Right ventricle myocardium superior (tissue), 1 donor: ENCODE data around the gene KXD1. TPM values are rescaled to one million over a fixed set of nuclear protein-coding genes. Genes with fewer than 3 reads are reported as not detected.
"Not testable (repeated sequence)": the region's sequence is repeated elsewhere in the genome, so short reads cannot be mapped to it uniquely, and the experiment has no call there.

Source experiments
- ATAC-seq: fragments of 200-7000 bp; cut with Tn5 transposase; one replicate; pipeline ENCODE4 v1.9.1; 2020; ENCODE audit warnings: mild to moderate bottlenecking; ENCODE audit not compliant: poor library complexity
- DNase-seq: peaks from one replicate; pipeline ENCODE4 v3.0.0-alpha.2; 2020
- intact Hi-C: fragments of 100-400 bp; cut with DNase I; formaldehyde crosslinking; loops from one replicate; pipeline ENCODE4 v1.11.2; 2022
- total RNA-seq: library from RNA; stranded (reverse); fragmentation: NEBNext Ultra II Directional; extraction: Animal tissue kit (Norgen Biotek cat#: 25700); gene quantifications from one replicate; pipeline ENCODE4 v1.2.1, GENCODE V29; 2021
- donor health status: DM: no; HTN: yes; CAD: no; lungs with severe emphysema.

The KXD1 gene
- total RNA-seq, 1 donor from 2014 or later: 44.4 TPM

DNA sequence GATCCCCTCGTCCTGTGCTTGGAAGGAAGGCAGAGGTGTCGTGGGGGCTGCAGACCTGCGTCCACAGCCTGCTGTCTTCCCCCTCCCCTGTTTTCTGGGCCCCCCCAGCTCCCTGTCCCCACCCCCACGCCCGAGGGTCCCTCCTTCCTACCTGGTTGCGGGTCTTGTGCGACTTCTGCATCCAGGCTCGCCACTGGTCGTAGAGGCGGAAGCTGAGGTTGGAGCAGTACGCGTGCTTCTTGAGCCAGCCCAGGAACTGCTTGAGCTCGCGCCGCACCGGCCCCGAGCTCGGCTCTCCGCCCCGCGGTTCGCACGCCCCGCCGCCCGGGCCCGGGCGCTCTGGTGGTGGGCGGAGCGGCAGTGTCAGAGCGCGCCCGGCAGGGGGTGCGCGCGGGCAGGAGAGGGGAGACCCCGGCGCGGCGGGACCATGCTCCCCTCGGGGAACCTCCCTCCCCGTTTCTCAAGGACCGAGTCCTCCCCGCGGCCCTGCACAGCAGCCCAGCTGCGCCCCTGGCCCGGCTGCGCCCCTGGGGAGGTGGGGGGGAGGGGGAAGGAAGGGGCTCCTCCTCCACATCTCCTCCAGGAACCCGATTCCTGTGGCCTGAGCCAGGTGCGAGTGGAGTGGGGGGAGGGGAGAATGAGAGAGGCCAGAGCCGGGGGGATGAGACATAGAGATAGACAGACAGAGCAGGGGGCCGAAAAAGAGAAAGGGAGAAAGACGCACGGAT, 36.6 kb downstream of the KXD1 start:
- DNase-seq (peak; percentile 82), ATAC-seq (peak; percentile 75)
- intact Hi-C loops: no loop called here

DNA sequence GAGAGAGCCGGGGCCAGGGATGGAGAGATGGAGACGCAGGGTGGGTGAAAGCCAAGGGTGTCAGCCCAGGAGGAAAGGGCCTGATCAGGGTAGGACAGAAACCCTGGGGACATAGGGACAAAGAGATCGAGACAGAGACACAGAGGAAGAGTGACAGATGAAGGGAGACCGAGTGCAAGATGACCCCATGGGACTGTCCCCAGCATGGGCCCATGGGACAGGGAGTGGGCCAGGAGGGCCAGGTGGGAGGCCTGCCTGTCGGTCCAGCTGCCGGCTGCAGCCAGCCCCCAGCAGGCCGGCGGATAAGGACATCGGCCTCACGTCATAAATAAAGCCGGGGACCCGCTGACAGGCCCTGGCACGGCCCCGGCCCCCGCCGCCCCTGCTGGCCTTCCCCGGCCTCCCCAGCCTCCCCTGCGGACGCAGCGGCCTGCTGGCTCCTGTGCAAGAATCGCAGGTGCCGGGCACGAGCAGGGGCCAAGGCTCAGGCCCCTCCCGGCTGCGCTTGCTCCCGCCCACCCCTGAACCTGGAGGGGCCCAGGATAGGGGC, 37.2 kb downstream of the KXD1 start:
- ATAC-seq: peak; percentile 32
- intact Hi-C loops: loop anchor here (5.0 kb wide), 1 partner anchor 252 kb away; no protein-coding TSS in a partner anchor
- DNase-seq: no peak

DNA sequence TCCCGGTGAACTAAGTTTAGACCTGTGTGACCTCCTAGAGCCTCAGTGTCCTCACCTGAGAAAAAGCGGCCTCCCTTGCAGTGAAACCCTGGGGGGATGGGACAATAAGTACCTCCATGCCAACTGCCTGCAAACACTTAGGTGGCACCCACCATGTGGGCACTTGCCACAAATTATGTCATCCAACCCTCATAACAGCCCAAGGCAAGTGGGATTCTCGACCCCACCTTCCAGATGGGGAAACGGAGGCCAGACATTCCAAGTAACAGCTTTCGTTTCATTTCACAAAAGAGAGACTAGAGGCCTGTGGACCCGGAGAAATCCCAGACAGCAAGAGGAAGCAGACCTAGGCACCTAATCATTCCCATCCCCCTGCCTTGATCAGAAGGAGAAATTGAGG, 37.8 kb downstream of the KXD1 start:
- DNase-seq (no peak), ATAC-seq (no peak)
- intact Hi-C loops: loop anchor here (5.0 kb wide), 1 partner anchor 252 kb away; no protein-coding TSS in a partner anchor

DNA sequence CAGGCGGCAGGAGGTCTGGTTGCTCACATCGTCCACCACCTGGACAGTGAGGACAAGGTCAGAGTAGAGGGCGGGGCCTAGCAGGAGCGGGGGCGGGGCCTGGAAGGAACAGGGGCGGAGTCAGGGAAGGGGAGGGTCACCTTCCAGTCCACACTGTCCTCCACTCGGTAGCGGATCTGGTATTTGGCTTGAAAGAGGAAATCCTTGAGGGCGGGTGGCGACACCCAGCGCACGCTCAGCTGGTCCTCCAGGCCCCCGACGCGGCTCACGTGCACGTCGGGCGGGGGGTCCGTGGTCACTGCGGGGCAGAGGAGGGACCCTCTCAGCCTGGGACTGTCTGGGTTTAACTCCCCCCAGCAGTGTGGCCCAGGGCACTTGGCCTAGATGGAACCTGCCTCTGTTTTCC, 39.1 kb downstream of the KXD1 start:
- intact Hi-C loops: loop anchor here (5.0 kb wide), 1 partner anchor 251 kb away; no protein-coding TSS in a partner anchor
- ATAC-seq (peak; percentile 45), DNase-seq (peak; percentile 66)

GRCh38 chr19:18597809-18598660, 40.4 kb downstream of the KXD1 start:
- ATAC-seq (no peak), DNase-seq (no peak)
- intact Hi-C loops: loop anchor here (5.0 kb wide), 1 partner anchor 249 kb away; no protein-coding TSS in a partner anchor

DNA sequence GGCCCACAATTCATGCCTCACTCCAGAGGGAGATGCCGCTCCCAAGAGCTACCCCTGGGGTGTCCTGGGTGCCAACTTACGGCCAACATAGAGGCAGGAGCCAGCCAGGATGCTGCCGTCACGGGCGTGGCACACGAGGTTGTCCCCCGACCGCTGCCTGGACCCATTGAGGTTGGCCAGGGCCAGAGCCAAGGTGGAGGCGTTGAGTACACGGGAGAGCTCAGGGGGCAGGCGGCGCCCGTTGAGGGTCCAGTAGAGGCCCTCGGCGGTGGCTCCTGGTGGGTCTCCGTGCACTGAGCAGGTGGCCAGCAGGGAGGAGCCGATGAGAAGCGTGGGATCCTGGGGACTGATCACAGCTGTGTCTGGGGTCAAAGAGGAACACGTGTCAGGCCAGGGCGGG, 41.8 kb downstream of the KXD1 start:
- intact Hi-C loops: loop anchor here (5.0 kb wide), 1 partner anchor 248 kb away; no protein-coding TSS in a partner anchor
- ATAC-seq: no peak
- no peak for DNase-seq

- ATAC-seq, intact Hi-C loops: not testable (repeated sequence)
- peak; percentile 20 for DNase-seq
Observed at GRCh38 chr19:18600692-18601397, 43.2 kb downstream of the KXD1 start.

- no peak for ATAC-seq
- DNase-seq: no peak
- intact Hi-C loops: no loop called here
Observed at GRCh38 chr19:18601875-18602274, 44.2 kb downstream of the KXD1 start.

DNA sequence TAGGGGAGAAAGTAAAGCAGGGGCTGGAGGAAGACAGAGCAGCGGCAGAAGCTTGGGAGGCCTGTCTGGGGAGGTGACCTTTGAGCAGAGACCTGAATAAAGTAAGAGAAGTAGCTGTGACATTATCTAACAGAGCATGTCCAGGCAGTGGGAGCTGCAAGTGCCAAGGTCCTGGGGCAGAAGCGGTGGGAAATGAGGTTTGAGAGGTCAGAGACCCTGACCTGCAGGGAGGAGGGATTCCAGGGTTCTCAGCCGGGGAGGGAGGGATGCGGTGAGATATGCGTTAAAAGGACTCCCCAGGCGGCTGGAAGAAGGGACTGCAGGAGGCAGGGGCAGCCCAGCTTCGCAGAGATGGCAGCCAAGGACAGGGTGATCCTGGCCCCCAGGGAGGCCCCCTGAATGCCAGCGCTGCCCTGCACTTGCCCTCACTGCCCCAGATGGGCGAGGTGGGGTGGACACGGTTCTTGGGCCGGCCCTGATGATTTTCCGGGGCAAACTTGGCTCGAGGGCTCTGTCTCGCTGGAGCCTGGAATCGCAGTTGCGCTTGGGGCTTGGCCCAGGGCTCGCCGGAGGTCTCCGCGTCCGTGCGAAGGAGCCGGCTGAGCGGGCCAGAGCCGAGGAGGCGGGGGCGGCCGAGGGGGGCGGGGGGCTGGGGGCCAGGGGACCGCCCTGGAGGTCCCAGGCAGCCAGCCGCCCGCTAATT, 45.7 kb downstream of the KXD1 start:
- intact Hi-C loops: no loop called here
- peak; percentile 47 for ATAC-seq
- DNase-seq: peak; percentile 31

DNA sequence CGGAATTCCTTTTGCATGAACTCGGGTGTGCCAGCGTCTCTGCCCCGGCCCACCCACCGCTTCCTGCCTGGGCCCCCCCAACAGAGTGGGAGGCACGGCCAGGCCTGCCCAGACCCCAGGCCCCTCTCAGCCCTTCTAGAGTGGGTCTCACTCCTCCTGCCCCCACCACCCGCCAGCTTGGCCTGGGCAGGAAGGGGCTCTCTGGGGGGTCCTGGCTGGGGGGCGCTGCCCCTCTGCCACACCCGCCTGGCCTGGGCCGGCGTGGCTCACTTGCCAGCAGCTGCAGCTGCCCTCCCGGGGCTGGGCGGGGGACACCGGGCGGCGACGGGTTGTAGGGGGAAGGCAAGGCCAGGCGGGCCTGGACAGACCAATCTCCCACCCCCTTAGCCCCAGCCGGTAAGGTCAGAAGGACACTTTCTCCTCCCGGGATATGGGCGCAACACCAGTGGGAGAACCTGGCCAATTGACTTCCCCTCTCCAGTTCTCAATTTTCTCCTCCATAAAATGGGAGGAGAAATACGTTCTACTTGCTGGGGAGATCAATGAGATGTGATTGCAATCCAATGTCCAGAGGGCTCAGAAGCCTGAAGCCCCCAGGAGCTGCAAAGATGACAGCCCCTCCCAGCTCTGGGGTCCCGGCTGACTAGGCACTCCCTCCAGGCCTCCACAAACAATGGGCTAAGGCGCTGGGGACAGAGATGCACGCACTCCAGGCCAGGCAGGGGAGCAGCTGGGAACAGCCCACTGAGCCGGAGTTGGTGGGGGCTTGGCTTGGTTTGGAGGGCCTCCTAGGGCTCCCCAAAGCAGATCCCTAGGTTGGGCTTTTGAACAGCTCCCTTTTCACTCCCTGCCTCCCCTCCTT, 46.5 kb downstream of the KXD1 start:
- no peak for DNase-seq
- ATAC-seq: peak; percentile 22
- intact Hi-C loops: no loop called here

DNA sequence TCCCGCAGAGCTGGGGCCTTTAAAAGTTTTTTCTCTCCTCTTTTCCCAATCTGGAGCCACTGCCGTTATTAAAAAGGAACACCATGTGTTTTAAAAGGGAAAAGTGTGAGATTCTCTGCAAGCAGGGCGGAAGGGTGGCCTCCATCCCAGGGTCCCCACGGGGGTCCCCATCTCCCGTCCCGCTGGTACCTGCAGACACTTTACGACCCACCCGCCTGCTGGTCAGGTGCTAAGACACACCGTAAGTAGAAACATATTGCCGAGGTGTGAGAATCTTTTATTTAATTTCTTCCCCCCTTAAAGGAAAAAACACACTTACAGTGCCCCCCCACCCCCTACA, 47.1 kb downstream of the KXD1 start:
- ATAC-seq (no peak), DNase-seq (no peak)
- intact Hi-C loops: no loop called here

GRCh38 chr19:18605196-18605545, 47.5 kb downstream of the KXD1 start:
- peak; percentile 22 for DNase-seq
- no peak for ATAC-seq
- intact Hi-C loops: no loop called here

DNA sequence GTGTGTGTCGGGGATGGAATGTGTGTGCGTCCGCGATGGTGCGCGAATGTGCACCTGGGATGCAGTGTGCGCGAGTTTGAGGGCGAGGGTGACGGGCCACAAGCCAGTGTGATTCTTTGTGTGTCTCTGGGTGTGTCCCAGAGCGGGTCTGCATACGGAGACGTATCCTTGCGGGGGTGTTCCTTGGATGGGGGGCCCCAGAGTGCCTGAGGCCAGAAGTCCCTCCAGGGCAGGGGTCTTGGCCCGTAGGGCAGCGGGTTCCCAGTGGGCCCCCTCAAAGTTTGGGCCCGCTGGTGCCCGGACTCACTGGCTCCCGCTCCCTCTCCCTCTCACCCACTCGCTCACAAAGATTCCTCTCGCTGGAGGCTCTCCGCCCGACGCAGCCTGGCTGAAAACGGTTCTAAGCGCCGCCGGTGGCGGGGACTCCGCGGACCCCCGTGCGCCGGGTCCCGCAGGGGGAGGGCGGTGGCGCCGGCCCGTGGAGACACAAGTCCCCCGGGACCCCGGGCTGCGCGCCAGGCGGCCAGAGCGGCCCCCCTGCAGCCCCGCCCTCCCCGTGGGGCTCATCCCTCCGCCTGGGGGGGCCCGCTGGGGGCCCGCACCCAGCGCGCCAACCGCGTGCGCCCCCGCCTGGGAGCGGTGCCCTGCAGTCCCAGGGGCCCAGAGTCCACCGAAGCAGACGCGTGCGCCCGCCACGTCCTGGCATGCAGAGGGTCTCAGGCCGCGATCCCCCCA, 48.0 kb downstream of the KXD1 start:
- DNase-seq (no peak), ATAC-seq (no peak)
- intact Hi-C loops: no loop called here

DNA sequence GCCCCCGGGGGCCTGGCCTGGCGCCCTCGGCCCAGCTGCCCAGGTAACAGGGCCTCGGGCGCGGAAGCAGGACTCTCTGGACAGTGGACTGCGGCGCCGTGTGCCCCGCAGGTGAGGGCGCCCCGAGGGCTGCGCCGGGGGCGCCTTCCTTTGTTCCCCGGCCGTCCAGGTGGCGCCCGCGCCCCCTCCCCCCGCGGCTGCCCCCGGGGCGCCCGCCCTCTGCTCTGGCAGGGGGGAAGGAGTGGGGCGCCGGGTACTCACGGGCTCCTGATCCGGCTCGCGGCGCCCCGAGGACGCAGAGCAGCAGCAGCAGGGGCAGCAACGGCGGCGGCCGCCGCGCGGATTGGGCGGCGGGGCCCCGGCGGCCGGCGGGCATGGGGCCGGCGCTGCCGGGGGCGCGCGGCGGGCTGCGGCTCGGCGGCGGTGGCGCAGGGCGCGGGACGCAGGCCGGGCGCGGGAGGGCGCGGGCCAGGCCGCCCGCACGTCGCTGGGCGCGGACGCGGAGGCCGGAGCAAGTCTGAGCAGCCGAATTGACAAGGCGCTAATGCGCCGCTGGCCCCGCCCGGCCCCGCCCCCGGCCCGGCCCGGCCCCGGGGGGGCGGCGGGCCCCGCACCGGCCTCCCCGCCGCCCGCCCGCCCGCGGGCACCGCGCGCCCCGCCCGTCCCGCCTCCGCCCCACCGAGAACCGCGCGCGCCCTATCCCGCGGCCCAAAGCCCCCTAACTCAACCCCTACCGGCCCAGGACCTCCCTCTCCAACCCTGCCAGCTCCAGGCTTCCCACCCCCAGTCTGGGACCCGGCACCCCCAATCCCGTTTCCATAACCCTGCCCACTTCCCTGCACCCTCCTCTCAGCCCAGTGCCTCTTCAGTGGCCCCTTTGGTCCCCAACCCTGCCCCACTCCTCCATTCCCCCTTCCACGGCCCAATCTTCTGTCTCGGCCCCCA, 48.9 kb downstream of the KXD1 start, which contains the start of gene CRLF1:
Gene CRLF1 (minus strand): TSS at position 519 of the 945 bp plus-strand sequence. CDS start 143 bp downstream, at position 376.
- intact Hi-C loops: no loop called here
- ATAC-seq (no peak), DNase-seq (no peak)

- peak; percentile 5 for ATAC-seq
- intact Hi-C loops: no loop called here
- DNase-seq: no peak
Observed at GRCh38 chr19:18607226-18608101, 49.8 kb downstream of the KXD1 start.
